H1 (cell line): ENCODE data around the gene MEP1A. TPM values are rescaled to one million over a fixed set of nuclear protein-coding genes. Genes with fewer than 3 reads are reported as not detected.

ENCODE experiments used
- CTCF ChIA-PET: fragments of 300-600 bp; sonication (Branson Sonifier 250); formaldehyde crosslinking; loops from one replicate; lab custom pipeline; 2021; ENCODE audit not compliant: partially characterized antibody; lab: Charles Lee
- POLR2A ChIA-PET: fragments of 300-600 bp; sonication (Branson Sonifier 250); formaldehyde crosslinking; loops from one replicate; lab custom pipeline; 2021; ENCODE audit warnings: inconsistent platforms; ENCODE audit not compliant: partially characterized antibody; lab: Charles Lee
- DNase-seq, 2 experiments: peaks; one replicate each; pipeline versions ENCODE4 v3.0.0 to v3.0.0-alpha.2; 2010 to 2022; ENCODE audit warnings: low spot score in 2 of 2, low read depth in 1 of 2, mixed read lengths in 1 of 2
- FAIRE-seq: peaks from 2 replicates; lab custom pipeline; 2011; peaks lifted over from hg19 to GRCh38; lab: Jason Lieb, UNC
- H2AFZ ChIP-seq: 2 replicates; pipeline ENCODE4 v1.8.1; 2012; ENCODE audit warnings: low read length, inconsistent platforms
- H2AK5ac ChIP-seq: 2 replicates; pipeline ENCODE4 v1.6.1; 2013; ENCODE audit warnings: low read depth, low read length
- H2BK120ac ChIP-seq: replicated peaks from 2 replicates; pipeline ENCODE3; 2013; ENCODE audit warnings: low read depth, low read length, inconsistent platforms
- H2BK12ac ChIP-seq: 2 replicates; pipeline ENCODE4 v1.6.1; 2013; ENCODE audit warnings: low read depth, low read length
- H2BK15ac ChIP-seq: 2 replicates; pipeline ENCODE4 v1.6.1; 2013; ENCODE audit warnings: low read length
- H2BK20ac ChIP-seq: 2 replicates; pipeline ENCODE4 v1.6.1; 2013; ENCODE audit warnings: low read length
- H2BK5ac ChIP-seq: 2 replicates; pipeline ENCODE4 v1.6.1; 2013; ENCODE audit warnings: low read depth, low read length
- H3K14ac ChIP-seq: 2 replicates; pipeline ENCODE4 v1.6.1; 2013; ENCODE audit warnings: inconsistent platforms; ENCODE audit not compliant: insufficient read length
- H3K18ac ChIP-seq: 2 replicates; pipeline ENCODE4 v1.6.1; 2013; ENCODE audit warnings: low read length; ENCODE audit errors: extremely low read depth
- H3K23ac ChIP-seq: 2 replicates; pipeline ENCODE4 v1.6.1; 2013; ENCODE audit warnings: inconsistent platforms; ENCODE audit not compliant: insufficient read length
- H3K23me2 ChIP-seq: 2 replicates; pipeline ENCODE4 v1.6.1; 2013; ENCODE audit warnings: low read depth, low read length
- H3K27ac ChIP-seq: 2 replicates; pipeline ENCODE4 v1.6.1; 2011; ENCODE audit warnings: low read depth, low read length, inconsistent platforms
- H3K27me3 ChIP-seq, 4 experiments: replicated peaks in 1 of 4; 1 replicate in 1 of 4; 2 replicates in 3 of 4; pipeline versions ENCODE4 v1.6.1 to v1.8.1; 2011 to 2013; ENCODE audit warnings: low read length in 3 of 4, mild to moderate bottlenecking in 3 of 4, inconsistent platforms in 2 of 4, mixed read lengths in 2 of 4, moderate library complexity in 1 of 4; ENCODE audit not compliant: control insufficient read depth in 3 of 4, insufficient read depth in 3 of 4; ENCODE audit errors: extremely low read depth in 1 of 4
- H3K36me3 ChIP-seq, 4 experiments: 2 replicates each; pipeline versions ENCODE4 v1.6.1 to v1.8.1; 2011 to 2013; ENCODE audit warnings: mild to moderate bottlenecking in 4 of 4, low read length in 3 of 4, moderate library complexity in 2 of 4, control low read depth in 1 of 4, inconsistent platforms in 1 of 4; ENCODE audit not compliant: insufficient read depth in 4 of 4, control insufficient read depth in 2 of 4
- H3K4ac ChIP-seq: replicated peaks from 2 replicates; pipeline ENCODE3; 2013; ENCODE audit warnings: low read length, low read depth, mixed read lengths, inconsistent platforms; ENCODE audit not compliant: insufficient read length
- H3K4me1 ChIP-seq, 4 experiments: replicated peaks in 1 of 4; 1 replicate in 1 of 4; 2 replicates in 3 of 4; pipeline versions ENCODE4 v1.6.1 to v1.8.1; 2011 to 2013; ENCODE audit warnings: low read length in 3 of 4, inconsistent platforms in 2 of 4, mixed read lengths in 1 of 4; ENCODE audit not compliant: insufficient read depth in 4 of 4, control insufficient read depth in 3 of 4
- H3K4me2 ChIP-seq, 2 experiments: 2 replicates each; pipeline versions ENCODE4 v1.6.1 to v1.8.1; 2011 to 2013; ENCODE audit warnings: low read depth in 2 of 2, low read length in 2 of 2, control low read depth in 1 of 2, inconsistent platforms in 1 of 2, mild to moderate bottlenecking in 1 of 2; ENCODE audit not compliant: insufficient read depth in 1 of 2
- H3K4me3 ChIP-seq, 4 experiments: fragments of 200-600, 300-600 bp in 1 of 4; sonication (generic), shearing (Covaris generic), sonication (Bioruptor Twin) in 1 of 4; 2 replicates each; pipeline versions ENCODE4 v1.5.1 to v1.8.1; 2011 to 2016; ENCODE audit warnings: low read length in 4 of 4, low read depth in 3 of 4, control low read depth in 2 of 4, inconsistent platforms in 2 of 4, mild to moderate bottlenecking in 2 of 4, mixed read lengths in 1 of 4, moderate library complexity in 1 of 4; ENCODE audit not compliant: insufficient read depth in 2 of 4; ENCODE audit errors: extremely low read depth in 1 of 4
- H3K56ac ChIP-seq: replicated peaks from 2 replicates; pipeline ENCODE3; 2013; ENCODE audit warnings: low read depth, mild to moderate bottlenecking, mixed read lengths, low read length, inconsistent platforms; ENCODE audit not compliant: insufficient read length
- H3K79me1 ChIP-seq: 2 replicates; pipeline ENCODE4 v1.6.1; 2013; ENCODE audit warnings: low read depth, low read length, control low read depth
- H3K79me2 ChIP-seq, 2 experiments: 2 replicates each; pipeline versions ENCODE4 v1.6.1 to v1.8.1; 2012 to 2013; ENCODE audit warnings: low read length in 2 of 2, mild to moderate bottlenecking in 2 of 2, inconsistent platforms in 1 of 2; ENCODE audit not compliant: insufficient read depth in 2 of 2, control insufficient read depth in 1 of 2
- H3K9ac ChIP-seq, 4 experiments: replicated peaks in 1 of 4; 1 replicate in 1 of 4; 2 replicates in 3 of 4; pipeline versions ENCODE4 v1.6.1 to v1.8.1; 2011 to 2013; ENCODE audit warnings: low read depth in 3 of 4, low read length in 3 of 4, control low read depth in 2 of 4, mild to moderate bottlenecking in 2 of 4, moderate library complexity in 2 of 4, inconsistent platforms in 1 of 4; ENCODE audit errors: extremely low read depth in 1 of 4
- H3K9me3 ChIP-seq, 2 experiments: 2 replicates each; pipeline versions ENCODE4 v1.6.1 to v1.8.1; 2012 to 2013; ENCODE audit warnings: mild to moderate bottlenecking in 2 of 2, moderate library complexity in 2 of 2, control low read depth in 1 of 2, inconsistent platforms in 1 of 2, low read depth in 1 of 2, low read length in 1 of 2, mixed read lengths in 1 of 2; ENCODE audit not compliant: insufficient read depth in 2 of 2
- H4K20me1 ChIP-seq, 2 experiments: replicated peaks in 1 of 2; 2 replicates each; pipeline versions ENCODE3 to v1.8.1; 2011 to 2013; ENCODE audit warnings: inconsistent platforms in 2 of 2, low read length in 2 of 2, mild to moderate bottlenecking in 1 of 2; ENCODE audit not compliant: insufficient read depth in 2 of 2, control insufficient read depth in 1 of 2
- H4K5ac ChIP-seq: 2 replicates; pipeline ENCODE4 v1.6.1; 2013; ENCODE audit warnings: low read length, low read depth, mixed read lengths, inconsistent platforms; ENCODE audit not compliant: insufficient read length
- H4K8ac ChIP-seq: 2 replicates; pipeline ENCODE4 v1.8.0; 2013; ENCODE audit warnings: mild to moderate bottlenecking, moderate library complexity, low read length, inconsistent platforms; ENCODE audit not compliant: insufficient read depth; ENCODE audit errors: extremely low read depth
- H4K91ac ChIP-seq: replicated peaks from 2 replicates; pipeline ENCODE3; 2013; ENCODE audit warnings: low read length, mixed read lengths, inconsistent platforms; ENCODE audit not compliant: insufficient read length
- BRCA1 ChIP-seq: IDR thresholded peaks from 2 replicates; pipeline ENCODE4 v1.6.1; 2012; ENCODE audit warnings: low read depth, low read length, improper control_type of control experiment
- CBX5 ChIP-seq: fragments of 300-800, 300-1000 bp; sonication (generic); IDR thresholded peaks from 2 replicates; pipeline ENCODE4 v1.7.1; 2016; ENCODE audit warnings: antibody characterized with exemption, low read length, low read depth
- PHF8 ChIP-seq: fragments of 200-600 bp; sonication (generic); conservative IDR thresholded peaks from 2 replicates; pipeline ENCODE4 v1.7.1; 2012; ENCODE audit warnings: low read depth, mild to moderate bottlenecking, inconsistent platforms, low read length, moderate library complexity
- WGBS, 2 experiments: shearing (Covaris generic) in 1 of 2; methylation state at CpG; one replicate each; pipeline versions ENCODE4 v1.1.6 to v1.1.7; 2013 to 2015; ENCODE audit warnings: low lambda C conversion rate in 2 of 2, mixed read lengths in 2 of 2, inconsistent platforms in 1 of 2, low coverage in 1 of 2, missing lambda C conversion rate in 1 of 2; ENCODE audit not compliant: insufficient replicate concordance in 2 of 2, insufficient coverage in 1 of 2, insufficient read length in 1 of 2; ENCODE audit errors: extremely low coverage in 1 of 2, missing lambda C conversion rate in 1 of 2; 5-methylcytosine and 5-hydroxymethylcytosine counted together
- long read RNA-seq, 2 experiments: library from RNA in 1 of 2; library from capped mRNA in 1 of 2; stranded (forward); transcript quantifications; one replicate each; pipeline ENCODE4 v2.0.0, GENCODE V29; 2021; ENCODE audit warnings: inconsistent platforms in 1 of 2
- polyA minus RNA-seq, 3 experiments: library from RNA; depleted of rRNA, polyadenylated mRNA; stranded (reverse); fragments of >200 nt; gene quantifications; 1 replicate in 2 of 3; 2 replicates in 1 of 3; pipeline ENCODE4 v1.2.3, GENCODE V29; 2011
- polyA plus RNA-seq, 7 experiments: library from polyadenylated mRNA; depleted of rRNA in 3 of 7; stranded (reverse) in 5 of 7; unstranded in 2 of 7; fragments of >200 nt in 5 of 7; fragments of 200-250 nt in 2 of 7; gene quantifications; 1 replicate in 5 of 7; 2 replicates in 1 of 7; 4 replicates in 1 of 7; pipeline versions ENCODE4 v1.2.1 to v1.2.3, GENCODE V29; 2011 to 2013; ENCODE audit warnings: missing spikeins in 2 of 7, mixed read lengths in 2 of 7
- total RNA-seq: library from RNA; stranded (reverse); fragmentation: NEBNext Ultra II Directional; extraction: Animal tissue kit (Norgen Biotek cat#: 25700); gene quantifications from 2 replicates; pipeline ENCODE4 v1.2.1, GENCODE V29; 2021

MEP1A gene
- total RNA-seq (not detected in 2 replicates), polyA plus RNA-seq (2011; rRNA removed) (0.03 and 0.06 TPM in 2 replicates), polyA minus RNA-seq (2011; rRNA and poly(A)+ RNA removed) (not detected in 2 replicates)
- polyA plus RNA-seq (2011; cell fraction: cytosol; rRNA removed): 0.04 TPM
- 0.11 TPM for polyA plus RNA-seq (2011; cell fraction: nucleus; rRNA removed)
- not detected in 4 replicates for polyA plus RNA-seq (2012, experiment 1 of 2)
- polyA plus RNA-seq (2012, experiment 2 of 2): not detected
- polyA plus RNA-seq (2013, experiment 1 of 2): not detected
- 0.02 TPM for polyA plus RNA-seq (2013, experiment 2 of 2)
- not detected for polyA minus RNA-seq (2011; cell fraction: cytosol; rRNA and poly(A)+ RNA removed)
- not detected for polyA minus RNA-seq (2011; cell fraction: nucleus; rRNA and poly(A)+ RNA removed)
- long read RNA-seq, experiment 1: 0 reads
- long read RNA-seq, experiment 2: 0 reads

GRCh38 chr6:46793138-46793537 is at the start of gene MEP1A:
TSS of gene MEP1A (plus strand) at chr6:46793389. CDS start at chr6:46793399, 10 bp downstream.
- H4K20me1 ChIP-seq: no peaks in the 10 kb centered on the region
- no peak within 1 kb of the TSS for H2BK15ac ChIP-seq
- H2BK20ac ChIP-seq: no peak within 1 kb of the TSS
- TF ChIP-seq CBX5: no peak
- TF ChIP-seq BRCA1: no peak
- no peak for TF ChIP-seq PHF8
- H2BK5ac ChIP-seq: no peak within 1 kb of the TSS
- no peaks in the 10 kb centered on the region for H3K9me3 ChIP-seq
- no peaks in the 10 kb centered on the region for H3K79me1 ChIP-seq
- no peaks in the 10 kb centered on the region for H3K4me1 ChIP-seq
- no peak within 1 kb of the TSS for H3K4me2 ChIP-seq
- H3K56ac ChIP-seq: no peak within 1 kb of the TSS
- H3K14ac ChIP-seq: no peak within 1 kb of the TSS
- no peaks in the 10 kb centered on the region for H3K27me3 ChIP-seq
- H3K4ac ChIP-seq: no peak within 1 kb of the TSS
- H3K23me2 ChIP-seq: no peaks in the 10 kb centered on the region
- FAIRE-seq (no peak), DNase-seq (no peak)
- no peak within 1 kb of the TSS for H3K27ac ChIP-seq
- H3K79me2 ChIP-seq: no peaks in the 10 kb centered on the region
- WGBS, 2 experiments: 92% methylated on average over 8 of the region's 8 CpGs; no CpG with 5 or more reads in 1 of the 2 experiments
- H3K9ac ChIP-seq: no peak within 1 kb of the TSS
- no peak within 1 kb of the TSS for H2BK12ac ChIP-seq
- ChIA-PET CTCF (interaction anchor here (0.9 to 1.2 kb wide), 2 partner anchors 13 to 198 kb away, joined by 3 to 4 read pairs; no protein-coding TSS in a partner anchor), POLR2A (no interaction called here)
- no peak within 1 kb of the TSS for H2AFZ ChIP-seq
- H3K36me3 ChIP-seq: no peaks in the 10 kb centered on the region
- H3K23ac ChIP-seq: no peak within 1 kb of the TSS
- no peak within 1 kb of the TSS for H3K4me3 ChIP-seq
- H4K91ac ChIP-seq: no peak within 1 kb of the TSS
- no peak within 1 kb of the TSS for H3K18ac ChIP-seq
- H2BK120ac ChIP-seq: no peak within 1 kb of the TSS
- no peak within 1 kb of the TSS for H4K5ac ChIP-seq
- no peak within 1 kb of the TSS for H2AK5ac ChIP-seq
- no peak within 1 kb of the TSS for H4K8ac ChIP-seq
